Neural progenitor cell (in vitro differentiated cells): ENCODE data around the gene MRPS27.

Source experiments
- CTCF ChIP-seq: fragments of 200-600 bp; sonication (generic); IDR thresholded peaks from 2 replicates; pipeline ENCODE4 v1.5.1; 2017; ENCODE audit warnings: antibody characterized with exemption, mild to moderate bottlenecking
- EZH2phosphoT487 ChIP-seq: fragments of 200-600 bp; sonication (generic); IDR thresholded peaks from 2 replicates; pipeline ENCODE4 v1.6.1; 2017; ENCODE audit warnings: antibody characterized with exemption

GRCh38 chr5:72177538-72177937 is 142.5 kb downstream of the MRPS27 start:
- TF ChIP-seq CTCF, result no peak
- no peak for TF ChIP-seq EZH2phosphoT487
